ENCODE data around the gene MEX3B. TPM values are rescaled to one million over a fixed set of nuclear protein-coding genes. Genes with fewer than 3 reads are reported as not detected.

Gene MEX3B
- total and polyA plus RNA-seq, 8 donors: 2.5 to 14.0 (median 8.4) TPM

DNA sequence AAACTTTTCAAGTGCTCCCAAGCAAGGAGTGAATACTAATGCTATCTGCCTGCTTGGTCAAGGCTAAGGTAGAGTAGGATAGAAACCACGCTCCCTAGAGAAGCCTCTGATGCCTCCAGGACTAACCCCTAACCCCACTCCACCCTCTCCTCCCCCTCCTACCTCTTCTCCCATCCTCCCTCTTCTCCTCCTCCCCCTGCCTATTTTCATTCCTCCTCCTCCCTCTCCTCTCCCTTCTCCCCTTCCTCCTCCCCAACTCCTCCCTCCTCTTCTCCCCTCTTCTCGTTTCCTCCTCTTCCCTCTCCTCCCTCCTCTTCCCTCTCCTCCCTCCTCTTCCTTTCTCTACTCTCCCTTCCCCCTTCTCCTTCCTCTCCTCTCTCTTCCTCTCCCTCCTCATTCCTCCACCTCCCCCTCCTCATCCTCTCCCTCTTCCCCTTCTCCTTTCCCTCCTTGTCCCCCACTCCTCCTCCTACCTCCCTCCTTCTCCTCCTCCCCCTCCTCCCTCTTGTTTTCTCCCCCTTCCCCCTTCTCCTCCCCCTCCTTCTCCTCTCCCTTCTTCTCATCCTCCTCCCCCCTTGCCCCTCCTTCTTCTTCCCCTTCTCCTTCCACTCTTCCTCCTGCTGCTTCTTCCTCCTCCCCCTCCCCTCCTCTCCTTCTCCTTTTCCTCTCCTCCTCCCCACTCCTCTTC is 12.8 kb upstream of the MEX3B start:
- Histone ChIP-seq H3K4me3 (no peak overlapping the region), H3K27me3 (peaks cover 11 to 85% of the 10 kb centered on the region in 2 donors), H3K27ac (no peak overlapping the region), H3K36me3 (no peaks in the 10 kb centered on the region), H3K9me3 (no peaks in the 10 kb centered on the region), H3K4me1 (no peaks in the 10 kb centered on the region)
- intact Hi-C loops (cut with DNase I): no loop called here
- TF ChIP-seq, protein P1, sequence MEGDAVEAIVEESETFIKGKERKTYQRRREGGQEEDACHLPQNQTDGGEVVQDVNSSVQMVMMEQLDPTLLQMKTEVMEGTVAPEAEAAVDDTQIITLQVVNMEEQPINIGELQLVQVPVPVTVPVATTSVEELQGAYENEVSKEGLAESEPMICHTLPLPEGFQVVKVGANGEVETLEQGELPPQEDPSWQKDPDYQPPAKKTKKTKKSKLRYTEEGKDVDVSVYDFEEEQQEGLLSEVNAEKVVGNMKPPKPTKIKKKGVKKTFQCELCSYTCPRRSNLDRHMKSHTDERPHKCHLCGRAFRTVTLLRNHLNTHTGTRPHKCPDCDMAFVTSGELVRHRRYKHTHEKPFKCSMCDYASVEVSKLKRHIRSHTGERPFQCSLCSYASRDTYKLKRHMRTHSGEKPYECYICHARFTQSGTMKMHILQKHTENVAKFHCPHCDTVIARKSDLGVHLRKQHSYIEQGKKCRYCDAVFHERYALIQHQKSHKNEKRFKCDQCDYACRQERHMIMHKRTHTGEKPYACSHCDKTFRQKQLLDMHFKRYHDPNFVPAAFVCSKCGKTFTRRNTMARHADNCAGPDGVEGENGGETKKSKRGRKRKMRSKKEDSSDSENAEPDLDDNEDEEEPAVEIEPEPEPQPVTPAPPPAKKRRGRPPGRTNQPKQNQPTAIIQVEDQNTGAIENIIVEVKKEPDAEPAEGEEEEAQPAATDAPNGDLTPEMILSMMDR (IDR thresholded peaks at IDR 0.05): no peak
- ATAC-seq (no peak), DNase-seq (no peak)

DNA sequence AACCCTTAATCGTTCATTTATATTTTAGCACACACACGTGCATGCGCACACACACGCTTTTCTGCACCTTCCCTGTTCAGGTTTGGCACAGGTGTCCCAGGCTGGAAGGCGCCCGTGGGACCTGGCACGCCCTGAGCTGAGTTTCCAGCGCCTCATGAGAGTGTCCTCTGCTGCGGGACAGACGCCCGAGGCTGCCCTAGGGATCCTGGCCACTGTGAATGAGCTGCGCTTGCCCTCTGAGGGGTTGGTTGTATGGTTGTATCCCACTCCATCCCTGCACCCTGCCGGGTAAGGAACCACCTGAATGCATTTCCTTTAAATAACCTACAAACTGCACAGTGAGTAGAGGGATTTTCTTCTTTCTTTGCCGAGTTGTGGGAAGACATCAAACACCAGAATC is 12.2 kb upstream of the MEX3B start:
- Histone ChIP-seq H3K4me1 (no peaks in the 10 kb centered on the region), H3K36me3 (no peaks in the 10 kb centered on the region), H3K27me3 (peaks cover 11 to 82% of the 10 kb centered on the region in 2 donors), H3K27ac (no peak overlapping the region), H3K4me3 (no peak overlapping the region), H3K9me3 (no peaks in the 10 kb centered on the region)
- TF ChIP-seq, protein P1 (IDR thresholded peaks at IDR 0.05): no peak
- DNase-seq: no peak
- ATAC-seq: no peak
- intact Hi-C loops (cut with DNase I): no loop called here

DNA sequence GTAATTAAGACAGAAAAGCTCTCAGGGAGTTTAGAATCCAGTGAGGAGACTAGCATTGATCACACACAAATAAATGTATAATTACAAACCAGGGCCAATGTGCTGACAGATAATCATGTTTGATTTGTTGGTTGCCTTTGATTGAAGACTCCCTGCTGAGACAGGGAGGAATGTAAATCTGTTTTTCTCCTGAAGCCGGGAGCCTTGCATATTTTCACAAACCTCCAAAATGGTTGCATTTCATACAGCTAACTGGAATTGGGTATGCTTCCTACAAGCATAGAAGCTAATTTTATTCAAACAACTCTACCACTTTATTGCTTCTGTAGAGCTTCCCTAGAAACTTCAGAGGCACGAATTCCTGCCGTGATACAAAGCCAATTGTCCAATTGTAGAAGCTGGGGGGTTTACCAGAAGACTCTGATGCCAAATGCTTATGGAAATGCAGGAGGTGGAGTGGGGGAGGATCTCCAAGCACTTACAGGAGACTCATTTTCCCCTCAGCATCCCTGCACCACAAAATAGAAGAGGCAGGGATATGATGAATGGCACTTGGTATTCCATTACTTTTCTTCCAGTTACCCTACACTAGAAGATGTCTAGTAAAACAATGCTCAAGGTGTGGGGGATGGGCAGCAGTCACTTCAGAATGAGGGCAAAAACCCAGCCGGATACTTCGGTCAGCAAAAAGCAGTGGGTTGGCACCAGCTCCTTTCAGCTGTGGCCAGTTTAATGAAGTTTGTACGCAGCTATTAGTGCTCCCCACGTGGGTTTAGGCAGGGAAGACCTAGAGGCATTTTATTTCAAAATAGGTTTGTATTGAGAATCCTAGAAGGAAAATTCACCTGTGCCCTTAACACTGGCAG is 11.4 kb upstream of the MEX3B start:
- Histone ChIP-seq H3K4me3 (no peak overlapping the region), H3K4me1 (no peaks in the 10 kb centered on the region), H3K9me3 (no peaks in the 10 kb centered on the region), H3K36me3 (no peaks in the 10 kb centered on the region), H3K27me3 (peaks cover 11 to 82% of the 10 kb centered on the region in 2 donors), H3K27ac (no peak overlapping the region)
- TF ChIP-seq, protein P1 (IDR thresholded peaks at IDR 0.05): no peak
- DNase-seq: no peak
- ATAC-seq: no peak
- intact Hi-C loops (cut with DNase I): no loop called here

DNA sequence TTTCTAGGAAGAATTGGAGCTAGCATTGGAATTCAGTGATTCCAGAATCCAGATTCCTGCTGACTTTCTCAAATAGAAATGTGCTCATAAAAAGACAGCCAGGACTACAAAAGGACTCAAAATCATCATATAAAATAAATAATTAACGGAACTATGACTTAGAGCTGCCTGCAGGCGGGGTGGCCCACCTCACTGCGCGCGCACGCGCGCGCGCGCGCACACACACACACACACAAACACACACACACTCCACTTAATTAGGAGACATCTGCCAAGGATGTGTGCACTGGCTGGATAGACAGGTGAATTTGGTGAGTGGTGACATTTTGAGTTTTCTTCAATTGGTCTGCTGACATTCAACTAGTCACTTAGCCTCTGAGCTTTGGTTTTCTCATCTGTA is 6.9 kb upstream of the MEX3B start:
- no peak for DNase-seq
- intact Hi-C loops (cut with DNase I): no loop called here
- no peak overlapping the region for H3K4me3 ChIP-seq
- no peaks in the 10 kb centered on the region for H3K9me3 ChIP-seq
- peaks cover 4 to 54% of the 10 kb centered on the region in 2 donors for H3K27me3 ChIP-seq
- no peaks in the 10 kb centered on the region for H3K36me3 ChIP-seq
- H3K4me1 ChIP-seq: peaks cover 0 to 2% of the 10 kb centered on the region in 2 donors
- TF ChIP-seq, protein P1 (IDR thresholded peaks at IDR 0.05): no peak
- no peak for ATAC-seq
- no peak overlapping the region for H3K27ac ChIP-seq

DNA sequence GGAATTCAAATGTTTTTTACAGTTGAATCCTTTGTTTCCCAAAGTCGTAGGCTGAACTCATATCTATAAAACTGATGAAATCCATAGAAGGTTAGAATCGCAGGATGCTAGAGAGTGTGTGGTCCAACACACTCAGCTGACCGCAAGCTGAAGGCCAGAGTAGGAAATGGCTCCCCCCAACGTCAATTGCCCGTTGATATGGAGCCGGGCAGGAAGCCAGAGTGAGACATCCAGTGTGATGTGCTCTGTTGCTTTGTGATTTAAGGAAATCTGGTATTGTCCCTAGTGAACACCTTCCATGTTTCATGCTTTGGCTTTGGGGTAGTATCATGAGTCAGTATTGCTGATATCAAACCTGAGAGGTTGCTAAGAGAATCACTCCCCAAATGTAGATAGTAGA is 5.8 kb upstream of the MEX3B start:
- DNase-seq: peak in 1 of 4 donors; percentile 44
- H3K4me1 ChIP-seq: peaks cover 0 to 9% of the 10 kb centered on the region in 2 donors
- H3K27ac ChIP-seq: no peak overlapping the region
- H3K4me3 ChIP-seq: no peak overlapping the region
- intact Hi-C loops (cut with DNase I): no loop called here
- H3K9me3 ChIP-seq: no peaks in the 10 kb centered on the region
- no peak for ATAC-seq
- H3K27me3 ChIP-seq: peaks cover 0 to 50% of the 10 kb centered on the region in 2 donors
- TF ChIP-seq, protein P1 (IDR thresholded peaks at IDR 0.05): no peak
- H3K36me3 ChIP-seq: no peaks in the 10 kb centered on the region

Data from left lung (tissue), 10 donors.